H1 (cell line): ENCODE data around the gene SECISBP2L. TPM values are rescaled to one million over a fixed set of nuclear protein-coding genes. Genes with fewer than 3 reads are reported as not detected.

Experiments
- CTCF ChIA-PET: fragments of 300-600 bp; sonication (Branson Sonifier 250); formaldehyde crosslinking; loops from one replicate; lab custom pipeline; 2021; ENCODE audit not compliant: partially characterized antibody; lab: Charles Lee
- POLR2A ChIA-PET: fragments of 300-600 bp; sonication (Branson Sonifier 250); formaldehyde crosslinking; loops from one replicate; lab custom pipeline; 2021; ENCODE audit warnings: inconsistent platforms; ENCODE audit not compliant: partially characterized antibody; lab: Charles Lee
- DNase-seq, 2 experiments: peaks; one replicate each; pipeline versions ENCODE4 v3.0.0 to v3.0.0-alpha.2; 2010 to 2022; ENCODE audit warnings: low spot score in 2 of 2, low read depth in 1 of 2, mixed read lengths in 1 of 2
- FAIRE-seq: peaks from 2 replicates; lab custom pipeline; 2011; peaks lifted over from hg19 to GRCh38; lab: Jason Lieb, UNC
- H2AFZ ChIP-seq: 2 replicates; pipeline ENCODE4 v1.8.1; 2012; ENCODE audit warnings: low read length, inconsistent platforms
- H2AK5ac ChIP-seq: 2 replicates; pipeline ENCODE4 v1.6.1; 2013; ENCODE audit warnings: low read depth, low read length
- H2BK120ac ChIP-seq: replicated peaks from 2 replicates; pipeline ENCODE3; 2013; ENCODE audit warnings: low read depth, low read length, inconsistent platforms
- H2BK12ac ChIP-seq: 2 replicates; pipeline ENCODE4 v1.6.1; 2013; ENCODE audit warnings: low read depth, low read length
- H2BK15ac ChIP-seq: 2 replicates; pipeline ENCODE4 v1.6.1; 2013; ENCODE audit warnings: low read length
- H2BK20ac ChIP-seq: 2 replicates; pipeline ENCODE4 v1.6.1; 2013; ENCODE audit warnings: low read length
- H2BK5ac ChIP-seq: 2 replicates; pipeline ENCODE4 v1.6.1; 2013; ENCODE audit warnings: low read depth, low read length
- H3K14ac ChIP-seq: 2 replicates; pipeline ENCODE4 v1.6.1; 2013; ENCODE audit warnings: inconsistent platforms; ENCODE audit not compliant: insufficient read length
- H3K18ac ChIP-seq: 2 replicates; pipeline ENCODE4 v1.6.1; 2013; ENCODE audit warnings: low read length; ENCODE audit errors: extremely low read depth
- H3K23ac ChIP-seq: 2 replicates; pipeline ENCODE4 v1.6.1; 2013; ENCODE audit warnings: inconsistent platforms; ENCODE audit not compliant: insufficient read length
- H3K23me2 ChIP-seq: 2 replicates; pipeline ENCODE4 v1.6.1; 2013; ENCODE audit warnings: low read depth, low read length
- H3K27ac ChIP-seq: 2 replicates; pipeline ENCODE4 v1.6.1; 2011; ENCODE audit warnings: low read depth, low read length, inconsistent platforms
- H3K27me3 ChIP-seq, 4 experiments: replicated peaks in 1 of 4; 1 replicate in 1 of 4; 2 replicates in 3 of 4; pipeline versions ENCODE4 v1.6.1 to v1.8.1; 2011 to 2013; ENCODE audit warnings: low read length in 3 of 4, mild to moderate bottlenecking in 3 of 4, inconsistent platforms in 2 of 4, mixed read lengths in 2 of 4, moderate library complexity in 1 of 4; ENCODE audit not compliant: control insufficient read depth in 3 of 4, insufficient read depth in 3 of 4; ENCODE audit errors: extremely low read depth in 1 of 4
- H3K36me3 ChIP-seq, 4 experiments: 2 replicates each; pipeline versions ENCODE4 v1.6.1 to v1.8.1; 2011 to 2013; ENCODE audit warnings: mild to moderate bottlenecking in 4 of 4, low read length in 3 of 4, moderate library complexity in 2 of 4, control low read depth in 1 of 4, inconsistent platforms in 1 of 4; ENCODE audit not compliant: insufficient read depth in 4 of 4, control insufficient read depth in 2 of 4
- H3K4ac ChIP-seq: replicated peaks from 2 replicates; pipeline ENCODE3; 2013; ENCODE audit warnings: low read length, low read depth, mixed read lengths, inconsistent platforms; ENCODE audit not compliant: insufficient read length
- H3K4me1 ChIP-seq, 4 experiments: replicated peaks in 1 of 4; 1 replicate in 1 of 4; 2 replicates in 3 of 4; pipeline versions ENCODE4 v1.6.1 to v1.8.1; 2011 to 2013; ENCODE audit warnings: low read length in 3 of 4, inconsistent platforms in 2 of 4, mixed read lengths in 1 of 4; ENCODE audit not compliant: insufficient read depth in 4 of 4, control insufficient read depth in 3 of 4
- H3K4me2 ChIP-seq, 2 experiments: 2 replicates each; pipeline versions ENCODE4 v1.6.1 to v1.8.1; 2011 to 2013; ENCODE audit warnings: low read depth in 2 of 2, low read length in 2 of 2, control low read depth in 1 of 2, inconsistent platforms in 1 of 2, mild to moderate bottlenecking in 1 of 2; ENCODE audit not compliant: insufficient read depth in 1 of 2
- H3K4me3 ChIP-seq, 4 experiments: fragments of 200-600, 300-600 bp in 1 of 4; sonication (generic), shearing (Covaris generic), sonication (Bioruptor Twin) in 1 of 4; 2 replicates each; pipeline versions ENCODE4 v1.5.1 to v1.8.1; 2011 to 2016; ENCODE audit warnings: low read length in 4 of 4, low read depth in 3 of 4, control low read depth in 2 of 4, inconsistent platforms in 2 of 4, mild to moderate bottlenecking in 2 of 4, mixed read lengths in 1 of 4, moderate library complexity in 1 of 4; ENCODE audit not compliant: insufficient read depth in 2 of 4; ENCODE audit errors: extremely low read depth in 1 of 4
- H3K56ac ChIP-seq: replicated peaks from 2 replicates; pipeline ENCODE3; 2013; ENCODE audit warnings: low read depth, mild to moderate bottlenecking, mixed read lengths, low read length, inconsistent platforms; ENCODE audit not compliant: insufficient read length
- H3K79me1 ChIP-seq: 2 replicates; pipeline ENCODE4 v1.6.1; 2013; ENCODE audit warnings: low read depth, low read length, control low read depth
- H3K79me2 ChIP-seq, 2 experiments: 2 replicates each; pipeline versions ENCODE4 v1.6.1 to v1.8.1; 2012 to 2013; ENCODE audit warnings: low read length in 2 of 2, mild to moderate bottlenecking in 2 of 2, inconsistent platforms in 1 of 2; ENCODE audit not compliant: insufficient read depth in 2 of 2, control insufficient read depth in 1 of 2
- H3K9ac ChIP-seq, 4 experiments: replicated peaks in 1 of 4; 1 replicate in 1 of 4; 2 replicates in 3 of 4; pipeline versions ENCODE4 v1.6.1 to v1.8.1; 2011 to 2013; ENCODE audit warnings: low read depth in 3 of 4, low read length in 3 of 4, control low read depth in 2 of 4, mild to moderate bottlenecking in 2 of 4, moderate library complexity in 2 of 4, inconsistent platforms in 1 of 4; ENCODE audit errors: extremely low read depth in 1 of 4
- H3K9me3 ChIP-seq, 2 experiments: 2 replicates each; pipeline versions ENCODE4 v1.6.1 to v1.8.1; 2012 to 2013; ENCODE audit warnings: mild to moderate bottlenecking in 2 of 2, moderate library complexity in 2 of 2, control low read depth in 1 of 2, inconsistent platforms in 1 of 2, low read depth in 1 of 2, low read length in 1 of 2, mixed read lengths in 1 of 2; ENCODE audit not compliant: insufficient read depth in 2 of 2
- H4K20me1 ChIP-seq, 2 experiments: replicated peaks in 1 of 2; 2 replicates each; pipeline versions ENCODE3 to v1.8.1; 2011 to 2013; ENCODE audit warnings: inconsistent platforms in 2 of 2, low read length in 2 of 2, mild to moderate bottlenecking in 1 of 2; ENCODE audit not compliant: insufficient read depth in 2 of 2, control insufficient read depth in 1 of 2
- H4K5ac ChIP-seq: 2 replicates; pipeline ENCODE4 v1.6.1; 2013; ENCODE audit warnings: low read length, low read depth, mixed read lengths, inconsistent platforms; ENCODE audit not compliant: insufficient read length
- H4K8ac ChIP-seq: 2 replicates; pipeline ENCODE4 v1.8.0; 2013; ENCODE audit warnings: mild to moderate bottlenecking, moderate library complexity, low read length, inconsistent platforms; ENCODE audit not compliant: insufficient read depth; ENCODE audit errors: extremely low read depth
- H4K91ac ChIP-seq: replicated peaks from 2 replicates; pipeline ENCODE3; 2013; ENCODE audit warnings: low read length, mixed read lengths, inconsistent platforms; ENCODE audit not compliant: insufficient read length
- CHD2 ChIP-seq: IDR thresholded peaks from 2 replicates; pipeline ENCODE4 v1.6.1; 2012; ENCODE audit warnings: low read length, improper control_type of control experiment
- CTBP2 ChIP-seq: IDR thresholded peaks from 2 replicates; pipeline ENCODE4 v1.7.0; 2011; ENCODE audit warnings: borderline replicate concordance, mild to moderate bottlenecking, moderate library complexity, mixed read lengths, low read length; ENCODE audit not compliant: insufficient read depth, insufficient read length
- EGR1 ChIP-seq: IDR thresholded peaks from 2 replicates; pipeline ENCODE4 v1.6.1; 2011; ENCODE audit warnings: low read depth, low read length, borderline replicate concordance
- GABPA ChIP-seq: IDR thresholded peaks from 2 replicates; pipeline ENCODE4 v1.6.1; 2011; ENCODE audit warnings: mild to moderate bottlenecking, low read length, moderate library complexity, borderline replicate concordance; ENCODE audit not compliant: insufficient read depth
- HDAC6 ChIP-seq: IDR thresholded peaks from one replicate; pipeline ENCODE4 v1.7.1; 2012; ENCODE audit warnings: low read depth, mild to moderate bottlenecking, inconsistent platforms, low read length, moderate library complexity
- JUN ChIP-seq: IDR thresholded peaks from 2 replicates; pipeline ENCODE4 v1.6.1; 2011; ENCODE audit warnings: low read depth, mild to moderate bottlenecking, improper control_type of control experiment, low read length
- KDM1A ChIP-seq: fragments of 200-600, 300-600 bp; sonication (generic); IDR thresholded peaks from 2 replicates; pipeline ENCODE4 v1.7.1; 2016; ENCODE audit warnings: mild to moderate bottlenecking, low read length, borderline replicate concordance
- KDM5A ChIP-seq: fragments of 200-600 bp; IDR thresholded peaks from 2 replicates; pipeline ENCODE4 v1.7.1; 2012; ENCODE audit warnings: mild to moderate bottlenecking, low read length, inconsistent platforms, mixed read lengths
- RFX5 ChIP-seq: IDR thresholded peaks from 2 replicates; pipeline ENCODE4 v1.6.1; 2011; ENCODE audit warnings: low read depth, low read length, improper control_type of control experiment, borderline replicate concordance
- RXRA ChIP-seq: IDR thresholded peaks from 2 replicates; pipeline ENCODE4 v1.6.1; 2011; ENCODE audit warnings: low read depth, mild to moderate bottlenecking, low read length, moderate library complexity; ENCODE audit not compliant: insufficient read depth
- SIN3A ChIP-seq, 2 experiments: IDR thresholded peaks in 1 of 2; conservative IDR thresholded peaks in 1 of 2; 2 replicates each; pipeline ENCODE4 v1.6.1; 2011 to 2012; ENCODE audit warnings: low read length in 2 of 2, improper control_type of control experiment in 1 of 2, low read depth in 1 of 2, mild to moderate bottlenecking in 1 of 2
- SP4 ChIP-seq: IDR thresholded peaks from 2 replicates; pipeline ENCODE4 v1.6.1; 2012; ENCODE audit warnings: low read length, inconsistent platforms
- TCF12 ChIP-seq: IDR thresholded peaks from 2 replicates; pipeline ENCODE4 v1.6.1; 2011; ENCODE audit warnings: low read depth, mild to moderate bottlenecking, low read length
- WGBS, 2 experiments: shearing (Covaris generic) in 1 of 2; methylation state at CpG; one replicate each; pipeline versions ENCODE4 v1.1.6 to v1.1.7; 2013 to 2015; ENCODE audit warnings: low lambda C conversion rate in 2 of 2, mixed read lengths in 2 of 2, inconsistent platforms in 1 of 2, low coverage in 1 of 2, missing lambda C conversion rate in 1 of 2; ENCODE audit not compliant: insufficient replicate concordance in 2 of 2, insufficient coverage in 1 of 2, insufficient read length in 1 of 2; ENCODE audit errors: extremely low coverage in 1 of 2, missing lambda C conversion rate in 1 of 2; 5-methylcytosine and 5-hydroxymethylcytosine counted together
- polyA plus RNA-seq, 7 experiments: library from polyadenylated mRNA; depleted of rRNA in 3 of 7; stranded (reverse) in 5 of 7; unstranded in 2 of 7; fragments of >200 nt in 5 of 7; fragments of 200-250 nt in 2 of 7; gene quantifications; 1 replicate in 5 of 7; 2 replicates in 1 of 7; 4 replicates in 1 of 7; pipeline versions ENCODE4 v1.2.1 to v1.2.3, GENCODE V29; 2011 to 2013; ENCODE audit warnings: missing spikeins in 2 of 7, mixed read lengths in 2 of 7
- total RNA-seq: library from RNA; stranded (reverse); fragmentation: NEBNext Ultra II Directional; extraction: Animal tissue kit (Norgen Biotek cat#: 25700); gene quantifications from 2 replicates; pipeline ENCODE4 v1.2.1, GENCODE V29; 2021
- TF ChIP-seq, protein P1 (sequence below): IDR thresholded peaks from 2 replicates; pipeline ENCODE4 v1.6.1; 2011; ENCODE audit warnings: low read length, improper control_type of control experiment

SECISBP2L gene
- total and polyA plus RNA-seq, 2 of the 8 experiments (the other 6 are each of a cell fraction or from before 2014, with no cell fraction given) = 7.6 to 22.8 TPM

GRCh38 chr15:48999314-48999713 lies 46.9 kb downstream of the SECISBP2L start:
- Histone ChIP-seq H2BK12ac (no peak overlapping the region), H3K79me1 (no peaks in the 10 kb centered on the region), H3K14ac (no peak overlapping the region), H3K9ac (no peak overlapping the region), H2BK5ac (no peak overlapping the region), H3K56ac (no peak overlapping the region), H3K36me3 (peaks cover 9 to 43% (median 24%) of the 10 kb centered on the region in 4 experiments), H2BK20ac (no peak overlapping the region), H3K79me2 (no peaks in the 10 kb centered on the region), H3K4ac (no peak overlapping the region), H3K9me3 (no peaks in the 10 kb centered on the region), H3K4me1 (no peaks in the 10 kb centered on the region), H3K27ac (no peak overlapping the region), H2AFZ (no peak overlapping the region), H4K91ac (no peak overlapping the region), H2BK15ac (no peak overlapping the region), H3K23ac (no peak overlapping the region), H3K4me3 (no peak overlapping the region), H2BK120ac (no peak overlapping the region), H4K5ac (no peak overlapping the region), H3K23me2 (no peaks in the 10 kb centered on the region), H3K18ac (no peak overlapping the region), H2AK5ac (no peak overlapping the region), H3K4me2 (no peak overlapping the region), H3K27me3 (no peaks in the 10 kb centered on the region), H4K20me1 (no peaks in the 10 kb centered on the region), H4K8ac (no peak overlapping the region)
- POLR2A ChIA-PET = no interaction called here
- no peak for FAIRE-seq
- 83% methylated on average over 2 of the region's 2 CpGs; no CpG with 5 or more reads in 1 of the 2 experiments for whole genome bisulfite sequencing, 2 experiments
- no peak for DNase-seq
- CTCF ChIA-PET = interaction anchor here (0.6 kb wide), 1 partner anchor 38 kb away, joined by 3 read pairs; no protein-coding TSS in a partner anchor
- TF ChIP-seq HDAC6 (no peak), KDM5A (no peak), GABPA (no peak), SIN3A (conservative IDR thresholded peaks at IDR 0.05 in 1 of 2, IDR thresholded peaks at IDR 0.05 in 1 of 2; ENCODE audit: low read depth in 1 of 2, low read length in 2 of 2) (no peak), KDM1A (no peak), CHD2 (no peak), TCF12 (no peak), SP4 (no peak), RFX5 (no peak), CTBP2 (no peak), JUN (no peak), EGR1 (no peak), RXRA (no peak)
- TF ChIP-seq, protein P1, sequence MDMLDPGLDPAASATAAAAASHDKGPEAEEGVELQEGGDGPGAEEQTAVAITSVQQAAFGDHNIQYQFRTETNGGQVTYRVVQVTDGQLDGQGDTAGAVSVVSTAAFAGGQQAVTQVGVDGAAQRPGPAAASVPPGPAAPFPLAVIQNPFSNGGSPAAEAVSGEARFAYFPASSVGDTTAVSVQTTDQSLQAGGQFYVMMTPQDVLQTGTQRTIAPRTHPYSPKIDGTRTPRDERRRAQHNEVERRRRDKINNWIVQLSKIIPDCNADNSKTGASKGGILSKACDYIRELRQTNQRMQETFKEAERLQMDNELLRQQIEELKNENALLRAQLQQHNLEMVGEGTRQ = no peak
